WI38 (cell line): ENCODE measurements around the gene CYBA.

Experiments
- H3K4me3 ChIP-seq: 2 replicates; pipeline ENCODE4 v1.5.1; 2011; ENCODE audit warnings: low read depth, mild to moderate bottlenecking, control low read depth, low read length
- CTCF ChIP-seq: IDR thresholded peaks from 2 replicates; pipeline ENCODE4 v1.5.1; 2012; ENCODE audit warnings: low read depth, mild to moderate bottlenecking, control low read depth, low read length

The CYBA gene

GRCh38 chr16:88650749-88651275 is at the start of gene CYBA:
CYBA (minus strand) TSS chr16:88651053; CDS start chr16:88651013, 40 bp downstream.
- peak within 1 kb of the TSS; percentile 61 for H3K4me3 ChIP-seq
- TF ChIP-seq CTCF, result no peak

GRCh38 chr16:88700322-88700635 is 49.4 kb upstream of the CYBA start:
- no peak overlapping the region for H3K4me3 ChIP-seq
- no peak for TF ChIP-seq CTCF

DNA sequence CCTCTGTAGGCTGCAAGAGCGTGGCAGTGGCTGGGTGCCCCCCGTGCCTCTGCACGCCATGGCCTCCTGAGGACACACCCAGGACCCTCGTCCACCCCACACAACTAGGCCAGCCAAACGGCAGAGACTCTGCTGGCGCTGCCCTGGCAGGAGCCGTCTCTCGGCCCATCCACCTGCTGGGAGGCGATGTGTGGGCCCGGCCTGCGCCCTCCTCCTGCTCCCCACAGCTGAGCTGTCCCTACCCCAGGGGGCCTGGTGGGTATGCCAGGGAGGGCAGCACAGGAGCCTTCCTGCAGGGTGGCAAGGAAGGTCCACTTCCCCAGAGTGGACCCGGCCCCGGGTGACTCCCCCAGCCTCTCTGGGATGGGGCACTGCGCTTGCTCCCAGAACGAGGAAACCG is 48.3 kb upstream of the CYBA start:
- TF ChIP-seq CTCF, result no peak
- H3K4me3 ChIP-seq, result no peak overlapping the region

- no peak for TF ChIP-seq CTCF
- H3K4me3 ChIP-seq, result no peak overlapping the region
Observed at GRCh38 chr16:88698646-88699045, 47.8 kb upstream of the CYBA start.

- 0 out of 2 replicates have a peak, but pooled peaks have one; percentile 12 for TF ChIP-seq CTCF
- no peak overlapping the region for H3K4me3 ChIP-seq
Observed at GRCh38 chr16:88697831-88698615, 47.2 kb upstream of the CYBA start.

GRCh38 chr16:88697116-88697830 is 46.4 kb upstream of the CYBA start:
- no peak for TF ChIP-seq CTCF
- H3K4me3 ChIP-seq, result no peak overlapping the region

DNA sequence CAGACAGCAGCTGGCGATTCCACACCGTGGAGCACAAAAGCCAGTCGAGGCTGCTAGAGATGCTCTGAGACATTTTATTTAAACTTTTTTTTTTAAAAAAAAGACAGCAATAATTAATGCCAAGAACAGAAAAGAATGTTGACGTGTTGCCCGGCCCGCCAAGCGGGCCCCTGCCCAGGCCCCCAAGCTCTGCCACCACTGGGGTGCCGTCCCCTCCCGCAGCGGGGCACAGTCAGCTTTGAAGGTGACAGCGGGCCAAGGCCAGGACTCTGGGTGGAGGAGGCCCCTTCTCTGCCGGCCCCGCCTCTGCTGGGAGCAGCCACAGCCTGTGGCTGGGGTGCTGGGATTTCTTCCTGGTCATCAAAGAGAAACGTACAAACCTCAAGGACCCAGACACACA is 45.6 kb upstream of the CYBA start:
- TF ChIP-seq CTCF, result no peak
- H3K4me3 ChIP-seq, result no peak overlapping the region
